HG03378 (cell line): Measurements from ENCODE around the gene TMEM50B.

Experiments
- ATAC-seq: cut with Tn5 transposase; IDR thresholded peaks from one replicate; pipeline ENCODE4 v1.9.1; 2021; ENCODE audit warnings: mild to moderate bottlenecking, moderate library complexity; ENCODE audit not compliant: unreplicated experiment

The TMEM50B gene

DNA sequence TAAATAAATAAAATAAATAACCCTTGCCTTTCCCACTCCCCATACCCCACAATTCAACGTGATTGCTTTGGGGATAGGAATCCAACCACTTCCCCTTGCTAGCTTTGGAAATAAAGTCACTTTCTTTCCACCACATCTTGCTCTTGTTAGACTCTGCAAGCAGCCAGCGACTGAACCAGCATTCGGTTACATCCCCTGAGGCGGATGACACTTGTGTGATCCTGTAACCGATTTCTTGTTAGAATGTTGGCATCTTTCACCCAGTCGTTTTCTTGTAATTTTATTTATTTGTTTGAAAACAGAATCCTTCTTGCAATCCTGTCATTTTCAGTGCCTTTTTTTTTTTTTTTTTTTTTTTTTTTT is 78.2 kb downstream of the TMEM50B start:
- ATAC-seq: no peak
